Muscle layer of colon (tissue), 2 donors: ENCODE measurements around the gene LRCH1.

ENCODE experiments used
- H3K27ac ChIP-seq: one replicate; pipeline ENCODE4 v1.7.0; 2013; ENCODE audit warnings: low read depth, mild to moderate bottlenecking, low read length, moderate library complexity
- H3K27me3 ChIP-seq, 2 donors: one replicate each; pipeline ENCODE4 v1.7.0; 2013; ENCODE audit warnings: low read length in 2 of 2, mild to moderate bottlenecking in 2 of 2; ENCODE audit not compliant: insufficient read depth in 2 of 2, control insufficient read depth in 1 of 2
- H3K36me3 ChIP-seq: one replicate; pipeline ENCODE4 v1.7.0; 2013; ENCODE audit warnings: mild to moderate bottlenecking, low read length; ENCODE audit not compliant: insufficient read depth
- H3K4me1 ChIP-seq: one replicate; pipeline ENCODE4 v1.7.0; 2013; ENCODE audit warnings: mild to moderate bottlenecking, low read length; ENCODE audit not compliant: insufficient read depth
- H3K4me3 ChIP-seq, 2 donors: one replicate each; pipeline ENCODE4 v1.7.0; 2013; ENCODE audit warnings: low read length in 2 of 2, low read depth in 1 of 2, mild to moderate bottlenecking in 1 of 2, moderate library complexity in 1 of 2
- H3K9ac ChIP-seq: one replicate; pipeline ENCODE4 v1.7.0; 2013; ENCODE audit warnings: low read length
- H3K9me3 ChIP-seq: one replicate; pipeline ENCODE4 v1.7.0; 2013; ENCODE audit warnings: mild to moderate bottlenecking, low read length
- donor health status: abdominal sarcoma.
- donor health status: Adenocarcinoma of cecum.

Gene LRCH1

DNA sequence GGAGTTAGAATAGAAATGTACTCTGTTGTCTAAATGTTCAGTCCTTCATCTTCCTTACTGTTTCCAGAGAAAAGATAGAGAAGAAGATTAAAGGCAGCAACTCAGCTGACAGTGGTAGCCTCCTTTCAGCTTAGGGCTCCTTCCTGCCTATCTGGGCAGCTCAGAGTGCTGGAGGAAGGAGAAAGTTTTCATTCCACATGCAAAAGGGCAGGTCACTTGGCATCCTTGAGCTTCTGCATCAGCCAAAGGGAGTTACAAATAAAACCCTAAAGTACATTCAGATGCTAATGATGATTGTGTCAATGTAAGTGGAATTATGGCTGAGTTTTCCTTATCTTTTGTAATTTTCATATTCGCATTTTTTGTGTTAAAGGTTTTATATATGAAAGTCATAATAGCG is 185.1 kb downstream of the LRCH1 start:
- H3K9ac ChIP-seq: no peak overlapping the region
- H3K4me3 ChIP-seq: no peak overlapping the region

DNA sequence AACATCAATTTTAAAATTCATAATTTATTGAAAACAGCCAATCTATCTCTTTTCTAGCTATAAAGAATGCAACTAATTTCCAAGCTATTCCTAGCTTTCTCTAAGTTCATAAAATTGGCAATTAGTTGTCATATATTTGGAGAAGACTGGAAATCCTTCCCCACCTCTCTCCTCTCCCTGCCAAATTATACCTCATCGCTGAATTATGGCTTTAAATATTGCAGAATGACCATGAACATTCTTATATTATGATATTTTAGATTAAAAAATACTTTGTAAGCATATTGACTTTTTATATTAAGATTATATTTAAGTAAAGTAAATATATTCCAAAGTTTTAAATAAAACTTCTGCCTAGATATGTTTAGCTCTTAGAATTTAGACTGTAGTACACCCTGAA is 185.8 kb downstream of the LRCH1 start:
- Histone ChIP-seq H3K9ac (no peak overlapping the region), H3K36me3 (peaks cover 27% of the 10 kb centered on the region), H3K4me1 (no peaks in the 10 kb centered on the region), H3K27ac (no peak overlapping the region), H3K9me3 (no peaks in the 10 kb centered on the region), H3K4me3 (no peak overlapping the region), H3K27me3 (no peaks in the 10 kb centered on the region)

More for the DNA sequence above, 185.1 kb downstream of the LRCH1 start:
- no peak overlapping the region for H3K27ac ChIP-seq
- no peaks in the 10 kb centered on the region for H3K27me3 ChIP-seq
- H3K4me1 ChIP-seq: no peaks in the 10 kb centered on the region
- H3K36me3 ChIP-seq: peaks cover 31% of the 10 kb centered on the region
- no peaks in the 10 kb centered on the region for H3K9me3 ChIP-seq

DNA sequence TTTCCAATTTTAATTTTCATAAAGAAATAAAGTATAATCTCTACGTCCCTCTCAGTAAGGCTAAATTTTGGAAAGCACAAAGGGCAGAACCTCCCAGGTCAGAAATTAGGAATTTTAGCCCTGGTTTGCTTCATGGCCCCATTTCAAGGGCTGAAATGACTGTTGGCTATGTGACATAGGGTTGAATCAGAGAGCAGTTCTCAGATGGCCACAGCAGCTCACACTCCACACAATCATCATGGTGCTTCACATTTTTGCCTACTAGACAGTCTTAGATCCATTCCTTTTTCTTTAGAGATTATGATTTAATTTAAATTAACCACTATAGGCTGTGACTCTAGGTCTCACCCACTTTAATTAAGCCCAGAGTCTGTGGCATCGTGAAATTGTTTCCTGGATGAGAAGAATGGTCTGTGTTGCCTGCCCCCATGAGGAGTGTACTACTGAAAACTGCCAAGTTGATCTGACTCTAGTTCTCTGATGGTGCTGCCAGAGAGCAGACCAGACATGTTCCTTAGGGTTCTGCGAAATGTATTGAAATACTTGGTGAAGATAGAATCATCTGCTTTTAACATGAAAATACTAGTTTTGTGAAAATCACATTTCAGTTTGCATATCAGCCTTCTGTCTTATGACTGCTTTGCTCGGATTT is 186.6 kb downstream of the LRCH1 start:
- Histone ChIP-seq H3K4me1 (no peaks in the 10 kb centered on the region), H3K9ac (no peak overlapping the region), H3K4me3 (no peak overlapping the region), H3K9me3 (no peaks in the 10 kb centered on the region), H3K36me3 (peaks cover 27% of the 10 kb centered on the region), H3K27ac (no peak overlapping the region), H3K27me3 (no peaks in the 10 kb centered on the region)

DNA sequence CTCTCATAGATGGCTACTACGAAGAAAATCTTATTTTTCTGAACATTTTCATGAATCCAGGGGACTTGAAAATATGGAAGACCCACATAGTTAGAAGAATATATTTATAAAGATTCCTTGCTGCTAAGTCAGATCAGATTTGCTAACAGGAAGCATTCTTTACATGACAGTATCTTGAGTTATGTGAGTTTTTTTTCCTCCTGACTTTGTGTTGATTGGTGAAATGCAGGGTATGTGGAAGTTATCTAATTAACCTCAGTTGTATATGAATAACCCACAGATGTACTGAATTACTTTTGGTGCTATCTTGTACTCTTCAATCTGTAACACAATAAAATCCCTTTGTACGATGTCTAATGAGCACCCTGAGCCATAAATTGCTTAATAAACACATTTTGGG is 190.2 kb downstream of the LRCH1 start:
- Histone ChIP-seq H3K27me3 (no peaks in the 10 kb centered on the region), H3K4me1 (no peaks in the 10 kb centered on the region), H3K9me3 (no peaks in the 10 kb centered on the region), H3K27ac (no peak overlapping the region), H3K9ac (no peak overlapping the region), H3K36me3 (peaks cover 27% of the 10 kb centered on the region), H3K4me3 (no peak overlapping the region)

DNA sequence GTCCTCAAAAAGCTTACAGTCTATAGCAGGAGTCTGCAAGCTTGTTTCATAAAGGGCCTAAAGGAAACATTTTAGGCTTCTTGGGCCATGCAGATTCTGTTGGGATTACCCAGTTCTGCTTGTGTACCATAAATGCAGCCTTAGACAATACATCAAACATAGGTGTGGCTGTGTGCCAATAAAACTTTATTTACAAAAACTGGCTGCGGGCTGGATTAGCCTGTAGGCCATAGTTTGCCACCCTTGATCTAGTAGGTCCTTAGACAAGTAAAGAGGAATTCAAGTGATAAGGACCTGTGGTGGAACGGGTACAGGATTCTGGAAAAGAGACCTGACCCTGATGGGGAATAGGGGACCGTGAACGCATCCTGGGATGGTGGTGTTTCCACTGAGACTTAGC is 192.1 kb downstream of the LRCH1 start:
- H3K4me3 ChIP-seq: no peak overlapping the region
- no peak overlapping the region for H3K9ac ChIP-seq
- peaks cover 30% of the 10 kb centered on the region for H3K36me3 ChIP-seq
- H3K9me3 ChIP-seq: no peaks in the 10 kb centered on the region
- H3K4me1 ChIP-seq: no peaks in the 10 kb centered on the region
- H3K27ac ChIP-seq: no peak overlapping the region
- no peaks in the 10 kb centered on the region for H3K27me3 ChIP-seq

DNA sequence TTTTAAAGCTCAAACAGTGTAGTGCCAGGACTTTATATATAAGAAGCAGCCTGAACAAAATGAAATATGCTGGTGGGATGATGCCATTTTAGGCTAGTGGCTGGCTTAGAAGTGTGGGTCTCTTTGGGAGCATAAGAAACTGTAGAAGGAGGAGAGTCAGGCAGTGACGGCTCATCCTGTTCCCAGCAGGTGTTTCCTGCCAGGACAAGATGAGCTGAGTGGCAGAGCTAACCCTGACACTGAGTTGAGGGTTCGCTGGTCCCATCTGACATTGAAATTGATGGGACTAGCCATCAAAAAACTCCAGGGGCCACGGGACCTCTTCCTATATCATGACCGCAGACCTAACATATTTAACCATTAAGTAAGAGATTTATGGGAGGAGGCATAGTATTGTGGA is 192.7 kb downstream of the LRCH1 start:
- Histone ChIP-seq H3K36me3 (peaks cover 36% of the 10 kb centered on the region), H3K9ac (no peak overlapping the region), H3K9me3 (no peaks in the 10 kb centered on the region), H3K27ac (no peak overlapping the region), H3K27me3 (no peaks in the 10 kb centered on the region), H3K4me1 (no peaks in the 10 kb centered on the region), H3K4me3 (no peak overlapping the region)

DNA sequence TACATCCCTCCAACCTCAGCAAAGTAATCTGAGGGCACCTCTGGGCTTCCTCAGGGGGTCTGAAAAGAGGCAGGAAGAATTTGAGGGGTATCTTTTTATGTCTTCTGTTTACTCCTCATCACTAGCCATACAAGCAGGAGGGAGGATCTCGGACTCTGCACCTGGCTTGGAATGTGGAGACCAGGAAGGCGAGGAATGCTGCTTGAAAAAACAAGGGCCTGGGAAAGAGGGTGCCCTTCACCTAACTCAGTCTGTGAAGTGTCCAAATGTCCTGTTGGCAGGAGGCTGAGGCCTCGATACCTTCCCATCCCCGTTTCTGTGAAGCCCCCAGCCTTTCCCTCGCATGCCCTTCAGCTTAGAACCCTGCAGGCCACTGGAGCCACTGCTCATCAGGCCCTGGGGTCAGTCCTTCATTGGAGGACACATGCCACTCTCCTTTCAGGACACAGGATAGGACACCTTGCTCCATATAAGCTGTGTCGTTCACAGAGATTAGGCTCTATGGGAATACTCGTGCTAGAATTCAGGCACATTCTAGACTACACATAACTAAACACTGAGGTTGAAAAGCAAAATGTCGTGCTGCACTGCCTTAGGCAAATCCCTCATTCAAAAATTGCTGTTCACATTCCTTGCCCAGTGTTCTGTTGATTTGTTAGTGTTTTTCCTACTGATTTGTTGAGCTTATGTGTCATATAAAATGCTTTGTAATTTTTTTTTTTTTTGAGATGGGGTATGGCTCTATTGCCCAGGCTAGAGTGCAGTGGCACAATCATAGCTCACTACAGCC is 194.3 kb downstream of the LRCH1 start:
- Histone ChIP-seq H3K27ac (no peak overlapping the region), H3K9me3 (no peaks in the 10 kb centered on the region), H3K9ac (no peak overlapping the region), H3K36me3 (peaks cover 28% of the 10 kb centered on the region), H3K4me3 (no peak overlapping the region), H3K27me3 (no peaks in the 10 kb centered on the region), H3K4me1 (no peaks in the 10 kb centered on the region)

DNA sequence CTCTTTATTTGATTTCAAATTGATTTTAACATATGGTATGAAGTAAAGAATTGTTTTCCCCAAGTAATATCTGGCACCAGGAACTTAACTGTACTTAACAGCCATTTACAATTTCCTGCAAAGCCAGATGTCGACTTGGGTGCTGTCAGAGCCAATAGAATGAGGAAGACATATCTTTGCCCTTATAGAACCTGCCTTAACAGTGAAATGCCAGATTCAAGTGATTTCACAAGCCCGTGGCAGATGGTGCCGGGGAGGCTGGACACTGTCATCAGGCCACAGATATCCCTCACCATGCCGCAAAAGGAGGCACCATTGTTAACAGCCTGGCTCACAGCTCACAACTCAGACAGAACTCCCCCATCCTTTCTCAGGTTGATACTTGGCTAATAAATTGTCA is 195.3 kb downstream of the LRCH1 start:
- Histone ChIP-seq H3K4me1 (no peaks in the 10 kb centered on the region), H3K9ac (no peak overlapping the region), H3K27ac (no peak overlapping the region), H3K27me3 (no peaks in the 10 kb centered on the region), H3K4me3 (no peak overlapping the region), H3K9me3 (no peaks in the 10 kb centered on the region), H3K36me3 (peaks cover 28% of the 10 kb centered on the region)

DNA sequence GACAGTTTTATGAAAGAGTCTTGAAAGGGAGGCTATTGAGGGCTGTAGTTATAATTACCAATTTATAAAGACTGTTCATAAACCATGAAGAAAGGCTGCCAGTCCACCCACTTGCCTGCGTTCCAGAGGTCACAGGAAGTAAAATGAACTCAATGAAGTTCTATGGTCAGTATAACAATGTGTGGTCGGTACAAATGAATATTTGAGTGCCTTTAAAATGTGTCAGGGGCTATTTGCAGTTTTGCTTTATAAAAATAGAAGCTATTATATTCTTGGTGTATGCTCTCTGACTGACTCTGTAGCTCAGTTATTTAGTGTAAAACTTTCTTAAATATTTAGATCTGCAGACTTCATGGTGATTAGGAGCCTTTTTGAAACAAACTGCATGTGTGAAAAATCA is 197.0 kb downstream of the LRCH1 start:
- no peaks in the 10 kb centered on the region for H3K27me3 ChIP-seq
- no peak overlapping the region for H3K9ac ChIP-seq
- H3K27ac ChIP-seq: no peak overlapping the region
- H3K4me1 ChIP-seq: no peaks in the 10 kb centered on the region
- H3K36me3 ChIP-seq: peaks cover 28% of the 10 kb centered on the region
- no peaks in the 10 kb centered on the region for H3K9me3 ChIP-seq
- H3K4me3 ChIP-seq: no peak overlapping the region

DNA sequence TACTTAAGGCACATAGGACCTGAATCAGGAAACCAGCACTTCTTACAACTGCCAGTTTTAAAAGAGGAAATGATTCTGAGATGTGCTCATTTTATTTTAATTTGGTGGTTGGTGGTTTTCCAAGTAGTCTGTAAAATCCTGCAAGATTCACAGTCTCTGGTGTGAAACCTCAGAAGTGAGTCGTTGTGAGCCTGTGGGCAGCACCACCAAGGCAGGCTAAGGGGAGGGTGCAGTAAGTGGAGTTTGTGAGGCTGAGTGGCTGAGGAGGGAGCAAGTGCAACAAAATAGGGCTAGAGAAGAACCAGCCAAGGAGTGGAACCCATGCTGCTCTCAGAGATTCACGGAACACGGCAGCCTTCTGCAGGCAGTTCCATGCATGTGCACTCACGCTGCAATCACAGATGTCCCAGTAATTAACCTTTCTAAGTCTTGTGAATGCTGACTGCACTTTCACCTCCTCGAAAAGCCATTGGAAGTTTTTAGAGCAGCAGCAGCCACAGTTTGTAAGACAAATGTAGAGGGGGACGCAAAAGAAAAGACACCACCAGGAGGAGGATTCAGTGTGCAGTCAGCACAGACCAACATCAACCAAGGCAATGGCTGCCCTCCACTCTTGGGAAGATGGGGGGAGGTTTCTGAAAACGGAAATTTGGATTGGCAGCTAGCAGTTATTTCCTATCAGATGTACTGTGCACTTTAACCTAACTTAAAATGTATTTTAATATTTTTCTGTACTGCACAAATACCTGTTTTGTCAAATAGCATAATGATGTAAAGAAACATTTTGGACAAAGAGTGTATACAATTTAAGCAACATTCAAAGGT is 199.1 kb downstream of the LRCH1 start:
- Histone ChIP-seq H3K36me3 (peaks cover 22% of the 10 kb centered on the region), H3K4me1 (peaks cover 4% of the 10 kb centered on the region), H3K4me3 (no peak overlapping the region), H3K9ac (no peak overlapping the region), H3K27ac (no peak overlapping the region), H3K9me3 (no peaks in the 10 kb centered on the region), H3K27me3 (no peaks in the 10 kb centered on the region)

DNA sequence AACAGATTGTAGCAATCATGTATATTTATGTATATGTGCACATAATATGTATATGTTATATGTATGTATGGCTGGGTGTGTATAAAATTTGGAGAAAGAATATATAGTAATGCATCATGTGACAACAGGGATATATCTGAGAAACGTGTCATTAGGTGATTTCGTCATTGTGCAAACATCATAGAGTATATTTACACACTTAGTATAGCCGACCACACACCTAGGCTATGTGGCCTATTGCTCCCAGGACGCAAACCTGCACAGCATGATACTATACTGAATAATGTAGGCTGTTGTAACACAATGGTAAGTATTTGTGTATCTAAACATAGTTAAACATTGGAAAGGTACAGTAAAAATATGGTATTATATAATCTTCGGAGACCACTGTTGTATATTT is 200.2 kb downstream of the LRCH1 start:
- no peaks in the 10 kb centered on the region for H3K27me3 ChIP-seq
- no peak overlapping the region for H3K4me3 ChIP-seq
- no peak overlapping the region for H3K9ac ChIP-seq
- no peak overlapping the region for H3K27ac ChIP-seq
- H3K9me3 ChIP-seq: no peaks in the 10 kb centered on the region
- peaks cover 7% of the 10 kb centered on the region for H3K4me1 ChIP-seq
- H3K36me3 ChIP-seq: peaks cover 16% of the 10 kb centered on the region
